GM12872 (cell line): ENCODE results near the gene DNM2.

Experiments used
- TF ChIP-seq, protein P1 (sequence below): IDR thresholded peaks from 3 replicates; pipeline ENCODE4 v1.5.1; 2011; ENCODE audit warnings: low read depth, mild to moderate bottlenecking, low read length, moderate library complexity; ENCODE audit not compliant: insufficient read depth

Gene DNM2

GRCh38 chr19:10797541-10798256 is 79.8 kb downstream of the DNM2 start:
- TF ChIP-seq, protein P1, sequence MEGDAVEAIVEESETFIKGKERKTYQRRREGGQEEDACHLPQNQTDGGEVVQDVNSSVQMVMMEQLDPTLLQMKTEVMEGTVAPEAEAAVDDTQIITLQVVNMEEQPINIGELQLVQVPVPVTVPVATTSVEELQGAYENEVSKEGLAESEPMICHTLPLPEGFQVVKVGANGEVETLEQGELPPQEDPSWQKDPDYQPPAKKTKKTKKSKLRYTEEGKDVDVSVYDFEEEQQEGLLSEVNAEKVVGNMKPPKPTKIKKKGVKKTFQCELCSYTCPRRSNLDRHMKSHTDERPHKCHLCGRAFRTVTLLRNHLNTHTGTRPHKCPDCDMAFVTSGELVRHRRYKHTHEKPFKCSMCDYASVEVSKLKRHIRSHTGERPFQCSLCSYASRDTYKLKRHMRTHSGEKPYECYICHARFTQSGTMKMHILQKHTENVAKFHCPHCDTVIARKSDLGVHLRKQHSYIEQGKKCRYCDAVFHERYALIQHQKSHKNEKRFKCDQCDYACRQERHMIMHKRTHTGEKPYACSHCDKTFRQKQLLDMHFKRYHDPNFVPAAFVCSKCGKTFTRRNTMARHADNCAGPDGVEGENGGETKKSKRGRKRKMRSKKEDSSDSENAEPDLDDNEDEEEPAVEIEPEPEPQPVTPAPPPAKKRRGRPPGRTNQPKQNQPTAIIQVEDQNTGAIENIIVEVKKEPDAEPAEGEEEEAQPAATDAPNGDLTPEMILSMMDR, result no peak

DNA sequence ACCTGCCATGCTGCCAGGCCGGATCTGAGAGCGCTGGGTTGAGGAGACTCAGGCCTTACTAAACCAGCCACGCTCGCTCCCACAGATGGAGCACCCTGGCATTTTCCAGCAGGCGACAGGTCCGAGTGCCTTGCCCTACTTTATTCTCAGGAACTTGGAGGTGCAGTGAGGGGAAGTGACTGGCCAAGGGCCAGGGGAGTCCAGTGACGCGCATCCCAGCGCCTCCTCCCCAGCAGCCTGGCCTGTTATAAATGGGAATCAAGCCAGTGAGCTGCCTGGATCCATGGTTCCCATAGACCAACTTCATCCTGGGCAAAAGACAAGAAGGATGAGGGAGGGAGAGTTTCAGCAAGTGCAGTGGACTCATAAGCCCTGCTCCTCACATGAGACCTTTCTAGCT is 82.6 kb downstream of the DNM2 start:
- TF ChIP-seq, protein P1, result no peak

- TF ChIP-seq, protein P1, result no peak
Measured at GRCh38 chr19:10802479-10802878, 84.6 kb downstream of the DNM2 start.

DNA sequence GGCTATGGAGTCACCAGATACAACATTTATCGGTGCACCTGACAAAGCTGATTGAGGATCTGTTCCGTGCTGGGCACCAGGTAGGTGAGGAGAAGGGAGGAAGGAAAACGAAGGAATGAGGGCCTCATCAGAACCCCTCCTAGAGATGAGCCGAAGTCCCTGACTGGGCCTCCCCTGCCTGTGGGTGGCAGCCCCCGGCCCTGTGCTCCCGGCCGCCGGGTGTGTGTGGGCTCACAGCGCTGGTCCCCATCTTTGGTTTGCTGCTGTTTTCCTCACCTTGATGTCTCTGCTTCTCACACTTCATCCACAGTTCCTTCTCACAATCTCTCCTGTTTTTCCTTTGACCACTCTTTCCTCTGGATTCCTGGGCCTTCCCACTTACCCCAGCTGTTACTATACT is 85.4 kb downstream of the DNM2 start:
- TF ChIP-seq, protein P1, result no peak

GRCh38 chr19:10805065-10805757 is 87.3 kb downstream of the DNM2 start:
- TF ChIP-seq, protein P1, result no peak

DNA sequence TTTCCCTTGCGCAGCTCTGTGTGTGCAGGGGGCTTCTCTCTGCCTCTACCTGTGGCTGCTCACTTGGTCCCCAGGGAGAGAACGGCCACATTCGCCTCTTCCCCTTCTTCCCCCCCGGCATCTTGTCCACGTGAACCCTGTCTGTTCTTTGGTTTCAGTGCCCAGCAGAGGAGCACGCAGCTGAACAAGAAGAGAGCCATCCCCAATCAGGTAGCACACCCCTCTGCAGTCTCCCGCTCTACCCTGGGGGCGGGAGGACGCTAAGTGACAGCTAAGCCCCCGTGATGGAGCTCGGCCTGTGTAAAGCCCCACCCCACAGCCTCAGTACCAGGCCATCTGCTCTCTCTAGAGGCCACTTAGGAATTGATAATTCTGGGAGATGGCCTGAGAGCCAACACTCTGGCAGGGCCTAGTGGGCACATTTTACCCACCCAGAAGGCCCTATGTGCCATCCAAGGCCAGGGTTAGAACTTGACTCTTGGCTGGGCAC is 87.9 kb downstream of the DNM2 start:
- TF ChIP-seq, protein P1, result no peak

DNA sequence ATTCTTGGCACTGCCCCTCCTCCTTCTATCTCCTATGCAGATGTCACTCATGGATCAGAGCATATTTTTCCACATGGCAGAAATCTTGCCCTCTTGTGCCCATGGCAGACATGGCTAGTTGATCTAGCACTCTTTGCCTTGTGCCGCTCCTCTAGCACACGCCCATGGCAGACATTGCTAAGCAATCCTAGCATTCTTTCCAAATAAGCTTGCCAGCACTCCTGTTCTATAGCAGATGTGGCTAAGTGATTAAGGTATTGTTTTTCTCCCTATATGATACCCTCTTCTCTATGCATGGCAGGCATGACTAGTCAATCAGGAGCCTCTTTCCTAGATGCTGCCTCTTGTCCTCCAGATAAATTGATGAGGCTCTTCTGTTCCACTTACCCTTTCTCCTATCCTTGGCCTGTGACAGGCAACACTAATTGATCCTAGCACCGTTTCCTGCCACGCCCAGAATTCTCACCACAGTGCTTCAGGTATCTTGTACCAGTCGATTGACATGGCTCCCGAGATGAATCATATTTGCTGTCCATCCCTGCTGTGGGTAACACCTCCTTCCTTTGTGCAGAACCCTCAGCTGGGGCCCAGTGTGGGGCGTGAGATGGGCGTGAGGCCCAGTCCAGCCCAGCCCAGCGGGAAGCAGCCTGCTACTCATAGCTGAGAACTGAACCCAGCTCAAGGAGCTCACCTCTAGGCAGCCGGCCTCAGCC is 91.2 kb downstream of the DNM2 start:
- TF ChIP-seq, protein P1, result no peak
